Measurements from ENCODE around the gene ZNF618. TPM values are rescaled to one million over a fixed set of nuclear protein-coding genes. Genes with fewer than 3 reads are reported as not detected.

ZNF618 gene
- polyA plus RNA-seq, 1 donor (not counting 4 experiments of a cell fraction or from before 2014, with no cell fraction given): 2.5 TPM

GRCh38 chr9:114000671-114001409, 124.7 kb downstream of the ZNF618 start:
- Histone ChIP-seq H3K4me1 (ENCODE audit: control insufficient read depth, extremely low read depth, insufficient read depth, low read length) (no peaks in the 10 kb centered on the region), H3K4me3 (ENCODE audit: control insufficient read depth in 2 of 3, extremely low read depth in 1 of 3, insufficient read depth in 2 of 3, low read depth in 1 of 3, low read length in 3 of 3) (no peak overlapping the region), H3K79me2 (ENCODE audit: control insufficient read depth, insufficient read depth, low read length) (no peaks in the 10 kb centered on the region), H3K4me2 (ENCODE audit: control insufficient read depth, extremely low read depth, insufficient read depth, low read depth, low read length) (no peak overlapping the region), H3K27me3 (ENCODE audit: control insufficient read depth, extremely low read depth, insufficient read depth, low read length) (no peaks in the 10 kb centered on the region), H3K9ac (ENCODE audit: control insufficient read depth, extremely low read depth, insufficient read depth, low read length) (no peak overlapping the region), H4K20me1 (ENCODE audit: control insufficient read depth, extremely low read depth, insufficient read depth, low read length) (no peaks in the 10 kb centered on the region), H3K36me3 (ENCODE audit: control insufficient read depth in 2 of 2, extremely low read depth in 1 of 2, insufficient read depth in 2 of 2, low read length in 2 of 2) (peaks cover 0 to 6% of the 10 kb centered on the region in 2 experiments), H3K9me1 (ENCODE audit: control insufficient read depth, extremely low read depth, insufficient read depth, low read length) (no peaks in the 10 kb centered on the region), H2AFZ (ENCODE audit: control insufficient read depth, low read length) (no peak overlapping the region), H3K27ac (ENCODE audit: control insufficient read depth, insufficient read depth, low read length) (no peak overlapping the region), H3K9me3 (ENCODE audit: control insufficient read depth, low read depth, low read length) (no peaks in the 10 kb centered on the region)
- FAIRE-seq (no peak), DNase-seq (ENCODE audit: low read depth, low spot score) (no peak)
- dilution Hi-C loops (cut with MboI; ENCODE audit: extremely low pct_ligation_motif_present, low sequenced_read_pairs): no loop called here
- TF ChIP-seq EZH2 (IDR thresholded peaks at IDR 0.05; ENCODE audit: low read length): no peak
- TF ChIP-seq, protein P1, sequence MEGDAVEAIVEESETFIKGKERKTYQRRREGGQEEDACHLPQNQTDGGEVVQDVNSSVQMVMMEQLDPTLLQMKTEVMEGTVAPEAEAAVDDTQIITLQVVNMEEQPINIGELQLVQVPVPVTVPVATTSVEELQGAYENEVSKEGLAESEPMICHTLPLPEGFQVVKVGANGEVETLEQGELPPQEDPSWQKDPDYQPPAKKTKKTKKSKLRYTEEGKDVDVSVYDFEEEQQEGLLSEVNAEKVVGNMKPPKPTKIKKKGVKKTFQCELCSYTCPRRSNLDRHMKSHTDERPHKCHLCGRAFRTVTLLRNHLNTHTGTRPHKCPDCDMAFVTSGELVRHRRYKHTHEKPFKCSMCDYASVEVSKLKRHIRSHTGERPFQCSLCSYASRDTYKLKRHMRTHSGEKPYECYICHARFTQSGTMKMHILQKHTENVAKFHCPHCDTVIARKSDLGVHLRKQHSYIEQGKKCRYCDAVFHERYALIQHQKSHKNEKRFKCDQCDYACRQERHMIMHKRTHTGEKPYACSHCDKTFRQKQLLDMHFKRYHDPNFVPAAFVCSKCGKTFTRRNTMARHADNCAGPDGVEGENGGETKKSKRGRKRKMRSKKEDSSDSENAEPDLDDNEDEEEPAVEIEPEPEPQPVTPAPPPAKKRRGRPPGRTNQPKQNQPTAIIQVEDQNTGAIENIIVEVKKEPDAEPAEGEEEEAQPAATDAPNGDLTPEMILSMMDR (optimal IDR thresholded peaks at IDR 0.05 in 1 of 3, IDR thresholded peaks at IDR 0.05 in 1 of 3, conservative IDR thresholded peaks at IDR 0.05 in 1 of 3; ENCODE audit: extremely low read depth in 1 of 3, insufficient read depth in 2 of 3, low read length in 3 of 3): no peak

DNA sequence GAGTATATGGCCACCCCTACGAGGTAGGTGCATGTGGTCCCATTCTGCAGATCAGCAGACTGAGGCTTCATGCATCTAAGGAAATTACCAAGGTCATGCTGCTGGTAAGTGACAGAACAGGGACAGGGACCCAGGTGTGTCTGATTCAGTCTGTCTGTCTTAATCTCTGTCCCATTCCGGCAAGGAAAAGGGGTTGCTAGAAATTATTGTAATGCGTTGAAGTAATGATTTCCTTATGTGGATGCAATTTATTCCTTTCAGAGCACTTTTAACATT, 125.2 kb downstream of the ZNF618 start:
- TF ChIP-seq, protein P1 (optimal IDR thresholded peaks at IDR 0.05 in 1 of 3, IDR thresholded peaks at IDR 0.05 in 1 of 3, conservative IDR thresholded peaks at IDR 0.05 in 1 of 3; ENCODE audit: extremely low read depth in 1 of 3, insufficient read depth in 2 of 3, low read length in 3 of 3): no peak
- no peak for TF ChIP-seq EZH2 (IDR thresholded peaks at IDR 0.05; ENCODE audit: low read length)
- DNase-seq (ENCODE audit: low read depth, low spot score) (no peak), FAIRE-seq (no peak)
- Histone ChIP-seq H3K9me1 (ENCODE audit: control insufficient read depth, extremely low read depth, insufficient read depth, low read length) (no peaks in the 10 kb centered on the region), H3K4me1 (ENCODE audit: control insufficient read depth, extremely low read depth, insufficient read depth, low read length) (no peaks in the 10 kb centered on the region), H3K27ac (ENCODE audit: control insufficient read depth, insufficient read depth, low read length) (no peak overlapping the region), H3K36me3 (ENCODE audit: control insufficient read depth in 2 of 2, extremely low read depth in 1 of 2, insufficient read depth in 2 of 2, low read length in 2 of 2) (peaks cover 0 to 6% of the 10 kb centered on the region in 2 experiments), H3K9me3 (ENCODE audit: control insufficient read depth, low read depth, low read length) (no peaks in the 10 kb centered on the region), H3K4me2 (ENCODE audit: control insufficient read depth, extremely low read depth, insufficient read depth, low read depth, low read length) (no peak overlapping the region), H4K20me1 (ENCODE audit: control insufficient read depth, extremely low read depth, insufficient read depth, low read length) (no peaks in the 10 kb centered on the region), H2AFZ (ENCODE audit: control insufficient read depth, low read length) (no peak overlapping the region), H3K79me2 (ENCODE audit: control insufficient read depth, insufficient read depth, low read length) (no peaks in the 10 kb centered on the region), H3K4me3 (ENCODE audit: control insufficient read depth in 2 of 3, extremely low read depth in 1 of 3, insufficient read depth in 2 of 3, low read depth in 1 of 3, low read length in 3 of 3) (no peak overlapping the region), H3K27me3 (ENCODE audit: control insufficient read depth, extremely low read depth, insufficient read depth, low read length) (no peaks in the 10 kb centered on the region), H3K9ac (ENCODE audit: control insufficient read depth, extremely low read depth, insufficient read depth, low read length) (no peak overlapping the region)
- dilution Hi-C loops (cut with MboI; ENCODE audit: extremely low pct_ligation_motif_present, low sequenced_read_pairs): no loop called here
